Hematopoietic multipotent progenitor cell treated with erythropoietin and hydrocortisone succinate and interleukin-3 and kit ligand, for 8 days (in vitro differentiated cells): ENCODE data around the gene BTC.
"Not testable (repeated sequence)": the region's sequence is repeated elsewhere in the genome, so short reads cannot be mapped to it uniquely, and the experiment has no call there.

Experiments
- DNase-seq: peaks from one replicate; pipeline ENCODE4 v3.0.0-alpha.2; 2015

BTC gene, protein sequence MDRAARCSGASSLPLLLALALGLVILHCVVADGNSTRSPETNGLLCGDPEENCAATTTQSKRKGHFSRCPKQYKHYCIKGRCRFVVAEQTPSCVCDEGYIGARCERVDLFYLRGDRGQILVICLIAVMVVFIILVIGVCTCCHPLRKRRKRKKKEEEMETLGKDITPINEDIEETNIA

DNA sequence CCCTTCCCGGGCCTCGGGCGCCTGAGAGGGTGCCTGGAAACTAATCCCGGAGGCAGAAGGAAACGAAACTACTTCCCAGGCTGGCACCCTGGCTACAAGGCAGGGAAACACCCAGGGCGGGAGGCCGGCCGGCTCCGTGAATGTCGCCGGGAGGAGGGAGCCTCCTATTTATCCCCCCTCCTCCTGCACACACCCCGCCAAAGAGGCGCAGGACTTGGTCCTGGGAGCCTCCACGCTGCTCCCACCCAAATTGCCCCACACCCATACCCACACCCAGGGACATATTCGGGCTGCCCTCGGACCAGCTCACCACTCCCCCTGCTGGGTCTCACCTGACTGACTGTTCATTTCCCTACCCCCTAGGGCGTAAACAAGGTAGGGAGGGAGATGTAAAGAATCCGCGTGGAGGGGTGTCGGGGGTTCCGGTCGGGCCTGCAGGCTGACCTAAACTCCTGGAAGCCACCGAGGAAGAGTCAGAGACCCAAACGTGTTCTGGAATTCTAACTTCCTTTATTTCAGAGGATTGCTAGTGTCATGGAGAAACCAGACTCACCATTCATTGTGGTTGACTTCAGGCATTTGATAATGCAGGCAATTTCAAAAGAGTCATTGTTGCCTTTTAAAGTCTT lies at the start of gene BTC:
BTC (minus strand) TSS at position 142 of the 629 bp plus-strand sequence. CDS start 198 bp downstream, outside the sequence.
- peak; percentile 31 for DNase-seq

- DNase-seq, result no peak
These were observed 46.7 kb upstream of the BTC start for GRCh38 chr4:74840936-74841509.

DNA sequence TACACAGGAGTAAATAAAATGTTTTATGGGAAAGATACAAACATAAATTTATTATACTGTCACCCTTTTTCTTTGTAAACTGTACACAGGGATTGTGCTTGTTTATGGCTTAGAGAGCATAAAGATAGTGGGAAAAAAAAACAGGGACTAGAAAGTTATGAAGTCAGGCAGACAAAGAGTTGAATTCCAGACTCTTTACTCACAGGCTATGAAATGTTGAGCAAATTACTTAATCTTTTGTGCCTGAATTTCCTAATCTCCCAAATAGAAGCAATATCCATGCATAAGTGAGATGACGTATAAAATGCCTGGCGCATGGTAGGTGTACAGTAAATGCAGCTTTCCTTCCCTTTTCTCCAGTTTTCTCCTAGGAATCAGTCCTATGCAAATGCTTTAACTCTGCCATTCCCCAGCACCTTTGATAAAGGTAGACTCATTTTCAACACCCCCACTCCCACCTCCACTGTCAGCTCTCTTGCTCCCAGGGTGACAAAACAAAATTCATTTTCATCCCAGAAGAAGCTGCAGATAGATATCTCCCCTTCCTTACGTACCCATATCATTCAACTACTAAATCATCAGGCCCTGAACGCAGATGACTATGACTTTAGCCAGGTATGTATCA lies 44.5 kb upstream of the BTC start:
- DNase-seq, result no peak

GRCh38 chr4:74830928-74831327 lies 36.6 kb upstream of the BTC start:
- no peak for DNase-seq

DNA sequence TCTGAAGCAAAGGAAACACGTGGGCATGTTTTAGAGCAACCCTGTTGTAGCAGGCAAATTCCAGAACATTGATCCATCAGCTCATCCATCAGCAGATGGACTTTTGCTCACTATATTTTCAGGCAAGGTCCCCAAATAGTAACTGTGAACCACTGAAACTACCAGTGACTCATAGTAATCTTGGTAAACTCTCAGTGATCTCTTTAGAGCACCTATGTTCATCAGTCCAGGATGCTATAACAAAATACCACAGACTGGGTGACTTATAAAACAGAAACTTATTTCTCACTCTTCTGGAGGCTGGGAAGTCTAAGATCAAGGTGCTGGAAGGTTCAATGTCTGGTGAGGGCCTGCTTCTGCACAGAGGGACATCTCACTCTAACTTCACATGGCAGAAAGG lies 28.9 kb upstream of the BTC start:
- DNase-seq, result no peak

DNA sequence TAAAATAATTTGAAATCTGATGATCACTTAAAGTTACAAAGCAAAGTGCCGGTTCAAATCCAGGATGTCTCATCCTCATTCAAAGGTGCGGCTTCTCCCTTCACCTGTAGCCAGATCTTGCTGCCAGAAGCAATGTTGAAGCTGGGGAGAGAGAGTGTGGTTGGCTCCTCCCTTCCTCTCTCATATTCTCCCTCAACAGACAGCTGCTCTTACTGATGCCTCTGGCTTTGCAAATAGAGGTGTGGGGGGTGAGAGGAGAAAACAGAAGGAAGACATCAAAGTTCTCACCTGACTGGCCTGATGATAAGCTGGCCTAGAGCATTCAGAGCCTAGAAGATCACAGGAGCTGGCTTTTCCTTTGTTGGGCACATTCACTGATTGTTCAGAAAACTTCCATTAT lies 28.3 kb upstream of the BTC start:
- DNase-seq, result no peak

- DNase-seq, result no peak
These were observed 27.2 kb upstream of the BTC start for GRCh38 chr4:74821541-74821940.

DNA sequence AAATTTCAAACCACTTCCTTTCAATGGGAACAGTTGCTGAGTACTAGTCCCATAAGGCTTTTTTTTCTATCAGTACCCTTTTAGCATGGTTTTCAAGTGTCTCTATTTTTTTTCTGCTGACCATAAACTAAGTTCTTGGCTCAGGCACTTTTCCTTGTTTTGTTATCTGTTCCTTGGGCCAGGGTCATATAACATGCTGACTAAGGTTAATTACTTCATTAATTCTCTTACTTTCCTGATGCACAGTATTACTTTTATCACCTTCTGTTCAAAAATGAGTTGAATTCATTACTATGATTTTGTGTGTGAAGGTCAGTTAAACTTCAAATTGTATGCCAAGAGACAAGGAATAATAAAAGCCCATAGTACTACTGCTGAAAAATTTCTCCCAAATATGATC lies 19.7 kb upstream of the BTC start:
- DNase-seq, result no peak

DNA sequence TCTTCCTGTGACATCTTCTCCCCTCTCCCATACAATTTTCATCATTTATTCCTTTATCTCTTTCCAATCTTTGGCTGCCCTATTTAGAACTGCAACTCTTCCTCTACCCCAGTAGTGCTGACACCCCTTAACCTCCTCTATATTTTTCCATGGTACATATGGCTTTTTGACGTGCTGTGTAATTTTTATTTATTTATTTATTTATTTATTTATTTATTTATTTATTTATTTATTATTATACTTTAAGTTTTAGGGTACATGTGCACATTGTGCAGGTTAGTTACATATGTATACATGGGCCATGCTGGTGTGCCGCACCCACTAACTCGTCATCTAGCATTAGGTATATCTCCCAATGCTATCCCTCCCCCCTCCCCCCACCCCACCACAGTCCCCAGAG lies 17.7 kb upstream of the BTC start:
- not testable (repeated sequence) for DNase-seq

DNA sequence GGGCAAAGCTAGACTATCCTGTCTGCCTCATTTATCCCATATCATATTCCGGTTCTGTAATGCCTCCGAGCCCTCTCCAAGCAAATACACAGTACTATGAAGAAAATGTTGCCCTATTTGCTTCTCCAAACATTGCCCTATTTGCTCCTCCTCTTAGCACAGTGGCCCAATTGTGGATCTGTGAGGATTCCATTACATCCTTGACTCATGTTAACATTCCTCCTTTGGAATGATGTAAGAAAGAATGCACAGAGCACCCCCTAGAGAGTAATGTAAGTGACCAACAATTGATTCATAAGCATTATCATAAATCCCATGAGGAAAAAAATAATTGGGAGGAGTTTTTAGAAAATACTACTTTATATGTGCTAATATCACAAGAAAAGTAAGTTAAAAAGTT lies 11.3 kb upstream of the BTC start:
- no peak for DNase-seq

DNA sequence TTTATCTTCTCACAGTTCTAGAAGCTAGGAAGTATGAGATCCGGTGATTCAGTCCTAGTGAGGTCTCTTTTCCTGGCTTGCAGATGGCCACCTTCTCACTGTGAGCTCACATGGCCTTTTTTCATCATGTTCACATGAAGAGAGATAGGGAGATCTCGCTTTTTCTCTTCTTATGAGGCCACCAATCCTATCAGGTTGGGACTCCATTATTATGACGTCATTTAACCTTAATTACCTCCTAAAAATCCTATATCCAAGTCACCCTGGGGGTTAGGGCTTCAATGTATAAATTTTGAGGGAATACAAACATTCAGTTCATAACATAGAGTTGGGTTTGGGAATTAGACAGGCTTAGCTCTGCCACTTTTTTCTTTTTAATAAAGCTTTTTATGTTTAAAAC lies 6.0 kb upstream of the BTC start:
- no peak for DNase-seq

- no peak for DNase-seq
These were observed 2.3 kb upstream of the BTC start for GRCh38 chr4:74796631-74797030.

- peak; percentile 5 for DNase-seq
These were observed 454 bp downstream of the BTC start for GRCh38 chr4:74793757-74794381.

- DNase-seq, result no peak
These were observed 3.7 kb downstream of the BTC start for GRCh38 chr4:74790652-74791051.

DNA sequence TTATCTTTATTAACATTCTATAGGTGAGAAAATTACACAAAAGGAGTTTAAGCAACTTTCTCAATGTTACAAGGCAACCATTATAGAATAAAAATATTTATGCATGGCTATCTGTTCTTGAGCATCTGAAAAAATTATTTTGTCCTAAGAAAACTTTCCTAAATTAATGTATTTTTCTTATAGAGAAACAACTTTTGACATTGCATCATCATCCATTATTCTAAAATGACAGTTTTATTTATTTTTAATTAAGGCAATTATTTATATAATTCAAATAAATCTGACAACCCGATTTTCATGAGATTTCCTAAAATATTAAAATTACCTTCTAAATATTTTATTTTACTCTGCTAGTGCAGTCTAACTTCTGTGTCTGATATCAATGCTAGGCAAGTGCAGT lies 4.8 kb downstream of the BTC start:
- no peak for DNase-seq

DNA sequence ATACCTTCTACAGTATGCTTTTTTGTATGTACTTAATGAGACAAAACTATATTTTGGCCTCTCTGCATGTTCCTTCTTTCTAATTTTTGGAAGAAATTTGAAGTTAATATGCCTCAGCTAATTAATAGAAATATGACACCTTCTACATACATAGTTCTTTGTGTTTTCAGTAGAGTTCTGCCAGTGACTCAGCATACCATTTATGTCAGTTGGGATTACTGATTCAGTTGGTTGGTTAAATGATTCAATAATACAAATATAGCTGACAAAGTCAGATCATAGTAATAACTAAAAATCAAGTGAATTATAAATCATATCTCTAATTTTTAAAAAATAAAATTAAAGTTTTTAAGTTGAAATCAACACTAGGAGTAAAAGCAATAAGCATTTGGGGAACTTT lies 16.8 kb downstream of the BTC start:
- no peak for DNase-seq

DNA sequence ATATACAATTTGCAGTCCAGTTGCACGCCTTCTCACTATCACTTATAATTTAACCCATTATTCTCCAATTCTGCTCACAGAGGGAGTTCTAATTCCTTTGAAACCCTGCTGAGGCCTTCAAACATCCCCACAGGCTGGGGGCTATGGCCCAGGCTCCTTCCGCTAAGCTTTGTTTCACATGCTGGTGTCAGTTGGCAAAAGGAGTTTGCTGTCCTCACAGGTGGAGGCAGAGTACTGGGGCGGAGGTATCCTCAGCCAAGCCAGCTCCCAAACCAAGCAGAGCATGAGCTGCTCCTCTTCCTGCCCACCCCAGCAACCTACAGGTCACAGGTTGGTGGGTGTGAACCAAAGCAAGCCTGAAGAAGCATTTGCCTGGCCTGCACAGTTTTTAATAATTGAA lies 21.5 kb downstream of the BTC start:
- DNase-seq, result no peak

- DNase-seq, result no peak
These were observed 22.2 kb downstream of the BTC start for GRCh38 chr4:74772106-74772505.

DNA sequence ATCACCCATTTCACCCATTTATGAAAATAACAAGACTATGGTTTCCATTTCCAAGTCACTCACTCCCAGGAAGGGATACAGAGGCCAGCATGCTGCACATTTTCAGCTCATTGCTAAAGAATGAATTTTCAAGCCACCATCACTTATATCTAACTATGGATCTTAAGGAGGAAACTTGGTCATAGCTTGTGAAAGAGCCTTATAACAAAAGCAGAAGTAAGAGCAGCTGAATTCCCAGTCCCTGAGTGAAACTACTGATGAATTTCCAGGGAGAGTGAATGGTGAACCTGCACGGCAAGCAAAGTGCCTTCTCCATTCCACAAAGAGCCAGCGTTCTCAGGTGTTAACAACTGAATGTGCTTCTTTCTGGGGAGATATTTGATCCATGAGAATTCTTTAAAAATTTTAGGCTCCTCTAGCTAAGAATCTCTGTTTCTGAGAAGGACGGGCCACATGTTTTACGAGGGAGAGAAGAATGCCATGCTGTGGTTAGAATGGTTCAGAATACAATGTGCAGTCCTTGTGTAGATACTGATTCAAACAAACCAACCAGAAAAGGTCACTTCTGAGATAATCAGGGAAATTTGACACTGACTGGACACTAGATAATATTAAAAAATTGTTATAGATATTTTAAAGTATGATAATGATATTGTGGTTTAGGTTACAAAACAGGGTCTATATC lies 24.0 kb downstream of the BTC start:
- no peak for DNase-seq

- no peak for DNase-seq
These were observed 25.3 kb downstream of the BTC start for GRCh38 chr4:74768857-74769525.

GRCh38 chr4:74764119-74764518 lies 30.2 kb downstream of the BTC start:
- DNase-seq, result no peak

DNA sequence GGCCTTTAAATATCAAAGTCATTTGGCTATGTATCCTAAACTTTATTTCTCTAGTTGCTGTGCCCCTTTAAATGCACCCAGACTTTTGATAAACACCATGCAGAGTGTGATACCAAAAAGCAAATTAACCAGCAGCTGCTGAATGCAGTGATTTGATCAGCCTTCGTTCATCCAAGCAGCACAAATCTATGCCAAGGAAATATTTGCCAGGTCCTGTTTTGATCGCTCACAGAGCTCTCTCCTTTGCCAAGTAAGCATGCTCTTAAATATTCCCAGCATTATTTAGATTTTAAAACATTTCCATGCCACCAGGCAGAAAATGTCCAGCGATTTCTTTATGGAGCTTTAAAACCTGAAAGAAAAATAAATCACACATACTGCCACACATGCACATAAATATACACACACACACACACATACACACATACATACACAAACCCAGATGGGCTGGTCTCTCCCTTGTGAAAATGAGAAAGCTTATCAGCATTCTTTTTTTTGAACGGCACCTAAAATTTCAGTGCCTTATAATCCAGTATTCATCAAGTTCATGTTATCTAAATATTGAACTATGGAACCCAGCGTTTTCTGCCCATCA lies 35.7 kb downstream of the BTC start:
- DNase-seq, result no peak
